DND-41 (cell line): ENCODE measurements around the gene MMRN2.
"Not testable (repeated sequence)": the region's sequence is repeated elsewhere in the genome, so short reads cannot be mapped to it uniquely, and the experiment has no call there.

Experiments
- ATAC-seq: fragments of 200-7000 bp; cut with Tn5 transposase; 3 replicates; pipeline ENCODE4 v1.9.1; 2021; ENCODE audit warnings: low read depth; ENCODE audit not compliant: insufficient read depth
- DNase-seq: peaks from one replicate; pipeline ENCODE4 v3.0.0-alpha.2; 2020
- H2AFZ ChIP-seq: 2 replicates; pipeline ENCODE4 v1.6.0; 2012; ENCODE audit warnings: low read depth, low read length
- H3K27ac ChIP-seq: 2 replicates; pipeline ENCODE4 v1.5.1; 2012; ENCODE audit warnings: low read length, inconsistent platforms
- H3K27me3 ChIP-seq: fragments of 200-600 bp; sonication (generic); 2 replicates; pipeline ENCODE4 v1.6.0; 2012; ENCODE audit warnings: low read length, mild to moderate bottlenecking, inconsistent platforms; ENCODE audit not compliant: insufficient read depth, poor library complexity
- H3K36me3 ChIP-seq: 2 replicates; pipeline ENCODE4 v1.5.1; 2012; ENCODE audit warnings: low read length, inconsistent platforms; ENCODE audit not compliant: insufficient read depth
- H3K4me1 ChIP-seq: 2 replicates; pipeline ENCODE4 v1.5.1; 2012; ENCODE audit warnings: mild to moderate bottlenecking, low read length; ENCODE audit not compliant: insufficient read depth
- H3K4me2 ChIP-seq: 2 replicates; pipeline ENCODE4 v1.6.0; 2012; ENCODE audit warnings: mild to moderate bottlenecking, moderate library complexity, low read length, inconsistent platforms; ENCODE audit not compliant: insufficient read depth
- H3K4me3 ChIP-seq, 2 experiments: fragments of 200-600 bp in 1 of 2; shearing (Covaris generic) in 1 of 2; 2 replicates each; pipeline ENCODE4 v1.5.1; 2012 to 2016; ENCODE audit warnings: inconsistent platforms in 2 of 2, low read length in 2 of 2, mild to moderate bottlenecking in 2 of 2, low read depth in 1 of 2, moderate library complexity in 1 of 2
- H3K79me2 ChIP-seq: 2 replicates; pipeline ENCODE4 v1.6.0; 2012; ENCODE audit warnings: low read length, inconsistent platforms; ENCODE audit not compliant: insufficient read depth
- H3K9ac ChIP-seq: 2 replicates; pipeline ENCODE4 v1.6.0; 2012; ENCODE audit warnings: low read depth, mild to moderate bottlenecking, inconsistent platforms, low read length, moderate library complexity
- H3K9me3 ChIP-seq: 2 replicates; pipeline ENCODE4 v1.5.1; 2012; ENCODE audit warnings: low read length, moderate library complexity, mild to moderate bottlenecking, inconsistent platforms; ENCODE audit not compliant: insufficient read depth, severe bottlenecking
- H4K20me1 ChIP-seq: 2 replicates; pipeline ENCODE4 v1.6.0; 2012; ENCODE audit warnings: low read length; ENCODE audit not compliant: insufficient read depth
- CTCF ChIP-seq: IDR thresholded peaks from 2 replicates; pipeline ENCODE4 v1.5.1; 2012; ENCODE audit warnings: borderline replicate concordance, low read length, moderate library complexity, mild to moderate bottlenecking; ENCODE audit not compliant: poor library complexity, severe bottlenecking; ENCODE audit errors: extremely low read depth
- EZH2 ChIP-seq: IDR thresholded peaks from 3 replicates; pipeline ENCODE4 v1.6.1; 2012; ENCODE audit warnings: borderline replicate concordance, low read depth, mild to moderate bottlenecking, moderate library complexity, low read length, inconsistent platforms; ENCODE audit not compliant: severe bottlenecking

The MMRN2 gene

GRCh38 chr10:86936661-86937501 lies 20.5 kb downstream of the MMRN2 start:
- no peak overlapping the region for H3K4me3 ChIP-seq
- no peaks in the 10 kb centered on the region for H3K27me3 ChIP-seq
- H2AFZ ChIP-seq = no peak overlapping the region
- no peak overlapping the region for H3K9ac ChIP-seq
- no peak for ATAC-seq
- H3K36me3 ChIP-seq = no peaks in the 10 kb centered on the region
- peaks cover 4% of the 10 kb centered on the region for H3K4me1 ChIP-seq
- no peaks in the 10 kb centered on the region for H3K79me2 ChIP-seq
- TF ChIP-seq CTCF (no peak), EZH2 (no peak)
- H3K4me2 ChIP-seq = no peak overlapping the region
- DNase-seq = no peak
- H3K9me3 ChIP-seq = no peaks in the 10 kb centered on the region
- no peak overlapping the region for H3K27ac ChIP-seq
- no peaks in the 10 kb centered on the region for H4K20me1 ChIP-seq

GRCh38 chr10:86934162-86934711 lies 23.2 kb downstream of the MMRN2 start:
- H3K4me1 ChIP-seq, H3K9ac ChIP-seq, ATAC-seq, H3K27ac ChIP-seq, H3K79me2 ChIP-seq, H4K20me1 ChIP-seq, H3K4me2 ChIP-seq, DNase-seq, H2AFZ ChIP-seq, H3K27me3 ChIP-seq, H3K4me3 ChIP-seq, H3K36me3 ChIP-seq, H3K9me3 ChIP-seq: not testable (repeated sequence)

GRCh38 chr10:86932674-86933073 lies 24.7 kb downstream of the MMRN2 start:
- Histone ChIP-seq H3K4me2 (no peak overlapping the region), H4K20me1 (no peaks in the 10 kb centered on the region), H3K4me3 (no peak overlapping the region), H3K36me3 (no peaks in the 10 kb centered on the region), H2AFZ (no peak overlapping the region), H3K9me3 (no peaks in the 10 kb centered on the region), H3K9ac (no peak overlapping the region), H3K79me2 (no peaks in the 10 kb centered on the region), H3K27me3 (no peaks in the 10 kb centered on the region), H3K27ac (no peak overlapping the region), H3K4me1 (no peaks in the 10 kb centered on the region)
- ATAC-seq (peak; percentile 22; the same call in 1 of the 3 replicates), DNase-seq (no peak)
- no peak for TF ChIP-seq CTCF
- TF ChIP-seq EZH2 = no peak

GRCh38 chr10:86931872-86932271 lies 25.5 kb downstream of the MMRN2 start:
- Histone ChIP-seq H3K9ac (no peak overlapping the region), H2AFZ (no peak overlapping the region), H3K36me3 (no peaks in the 10 kb centered on the region), H3K4me3 (no peak overlapping the region), H3K27ac (no peak overlapping the region), H3K79me2 (no peaks in the 10 kb centered on the region), H4K20me1 (no peaks in the 10 kb centered on the region), H3K9me3 (no peaks in the 10 kb centered on the region), H3K4me1 (no peaks in the 10 kb centered on the region), H3K27me3 (no peaks in the 10 kb centered on the region), H3K4me2 (no peak overlapping the region)
- ATAC-seq = no peak
- DNase-seq = no peak
- TF ChIP-seq EZH2 = no peak
- no peak for TF ChIP-seq CTCF
